GM23338 (cell line): ENCODE results near the gene CERS2. TPM values are rescaled to one million over a fixed set of nuclear protein-coding genes. Genes with fewer than 3 reads are reported as not detected.

Source experiments
- ATAC-seq: fragments of 200-7000 bp; cut with Tn5 transposase; 3 replicates; pipeline ENCODE4 v1.9.1; 2020
- DNase-seq: peaks from one replicate; pipeline ENCODE4 v3.0.0-alpha.2; 2015; ENCODE audit warnings: low spot score
- H2AFZ ChIP-seq: fragments of 200-600 bp; sonication (generic); 2 replicates; pipeline ENCODE4 v1.8.0; 2016; ENCODE audit warnings: antibody characterized with exemption, mild to moderate bottlenecking, moderate library complexity
- H3F3A ChIP-seq: fragments of 200-600 bp; sonication (generic); replicated peaks from 2 replicates; pipeline ENCODE4 v1.8.0; 2017; ENCODE audit warnings: antibody characterized with exemption, mixed run types, low read depth
- H3K27ac ChIP-seq: fragments of 200-600 bp; sonication (generic); 2 replicates; pipeline ENCODE4 v1.6.1; 2016; ENCODE audit warnings: low read depth
- H3K27me3 ChIP-seq: fragments of 200-600 bp; sonication (generic); 2 replicates; pipeline ENCODE4 v1.8.0; 2016; ENCODE audit warnings: mild to moderate bottlenecking, mixed run types, moderate library complexity; ENCODE audit not compliant: insufficient read depth
- H3K36me3 ChIP-seq: fragments of 200-600 bp; sonication (generic); 2 replicates; pipeline ENCODE4 v1.8.0; 2016; ENCODE audit warnings: mild to moderate bottlenecking; ENCODE audit not compliant: insufficient read depth
- H3K4me1 ChIP-seq: fragments of 200-600 bp; sonication (generic); 2 replicates; pipeline ENCODE4 v1.8.0; 2016; ENCODE audit warnings: mild to moderate bottlenecking, moderate library complexity; ENCODE audit not compliant: insufficient read depth
- H3K4me2 ChIP-seq: fragments of 200-600 bp; sonication (generic); 2 replicates; pipeline ENCODE4 v1.7.1; 2017; ENCODE audit warnings: mixed run types
- H3K4me3 ChIP-seq: fragments of 200-600 bp; sonication (generic); 2 replicates; pipeline ENCODE4 v1.6.1; 2016; ENCODE audit warnings: mixed run types
- H3K79me2 ChIP-seq: fragments of 200-600 bp; sonication (generic); replicated peaks from 2 replicates; pipeline ENCODE4 v1.8.0; 2017; ENCODE audit warnings: mild to moderate bottlenecking; ENCODE audit not compliant: insufficient read depth
- H3K9me2 ChIP-seq: fragments of 200-600 bp; sonication (generic); 2 replicates; pipeline ENCODE4 v1.8.0; 2017; ENCODE audit not compliant: insufficient read depth
- H4K20me1 ChIP-seq: fragments of 200-600 bp; sonication (generic); replicated peaks from 2 replicates; pipeline ENCODE4 v1.8.0; 2017; ENCODE audit warnings: mild to moderate bottlenecking; ENCODE audit not compliant: insufficient read depth
- H3K27ac Mint-ChIP-seq: 2 replicates; pipeline ENCODE4 v1.8.0; 2020; ENCODE audit warnings: inconsistent platforms, mild to moderate bottlenecking, moderate library complexity, mixed read lengths
- H3K27me3 Mint-ChIP-seq: 3 replicates; pipeline ENCODE4 v1.8.0; 2022; ENCODE audit warnings: low read depth, mild to moderate bottlenecking, moderate library complexity, mixed read lengths, inconsistent platforms; ENCODE audit not compliant: insufficient read depth, poor library complexity
- H3K36me3 Mint-ChIP-seq: 3 replicates; pipeline ENCODE4 v1.8.0; 2021; ENCODE audit warnings: low read depth, mild to moderate bottlenecking, inconsistent platforms, moderate library complexity, mixed read lengths
- H3K4me1 Mint-ChIP-seq: 3 replicates; pipeline ENCODE4 v1.8.0; 2020; ENCODE audit warnings: mild to moderate bottlenecking, inconsistent platforms, mixed read lengths
- H3K4me3 Mint-ChIP-seq: 3 replicates; pipeline ENCODE4 v1.8.0; 2021; ENCODE audit warnings: moderate library complexity, mild to moderate bottlenecking, inconsistent platforms, mixed read lengths
- H3K9me3 Mint-ChIP-seq: 3 replicates; pipeline ENCODE4 v1.8.0; 2020; ENCODE audit warnings: moderate library complexity, mild to moderate bottlenecking, inconsistent platforms, mixed read lengths
- ETS1 ChIP-seq: IDR thresholded peaks from 2 replicates; pipeline ENCODE4 v1.6.1; 2016; ENCODE audit warnings: antibody characterized with exemption
- EZH2phosphoT487 ChIP-seq: fragments of 200-600 bp; sonication (generic); IDR thresholded peaks from one replicate; pipeline ENCODE4 v1.8.1; 2018; ENCODE audit warnings: antibody characterized with exemption; ENCODE audit not compliant: unreplicated experiment
- JUNB ChIP-seq: IDR thresholded peaks from one replicate; pipeline ENCODE4 v1.6.1; 2016; ENCODE audit warnings: antibody characterized with exemption; ENCODE audit not compliant: unreplicated experiment
- POLR2AphosphoS5 ChIP-seq: IDR thresholded peaks from 2 replicates; pipeline ENCODE4 v1.6.1; 2016; ENCODE audit warnings: antibody characterized with exemption, low read depth
- REST ChIP-seq: IDR thresholded peaks from one replicate; pipeline ENCODE4 v1.6.1; 2018; ENCODE audit warnings: antibody characterized with exemption; ENCODE audit not compliant: unreplicated experiment
- STAT1 ChIP-seq: IDR thresholded peaks from one replicate; pipeline ENCODE4 v1.6.1; 2016; ENCODE audit warnings: antibody characterized with exemption; ENCODE audit not compliant: unreplicated experiment
- ZNF114 ChIP-seq: fragments of 250-450 bp; sonication (Bioruptor Pico); IDR thresholded peaks from 2 replicates; pipeline ENCODE4 v1.5.0; 2020; ENCODE audit warnings: mild to moderate bottlenecking, moderate library complexity
- ZNF462 ChIP-seq: fragments of 250-450 bp; sonication (Bioruptor Pico); IDR thresholded peaks from 2 replicates; pipeline ENCODE4 v1.5.0; 2020; ENCODE audit warnings: mild to moderate bottlenecking, moderate library complexity
- polyA plus RNA-seq: library from polyadenylated mRNA; unstranded; fragments of >200 nt; fragmentation: Nextera tagmentation; extraction: Ambion mirVana; gene quantifications from 2 replicates; pipeline ENCODE4 v1.2.1, GENCODE V29; 2016
- total RNA-seq: library from RNA; depleted of rRNA; stranded (reverse); fragments of >200 nt; shearing (Covaris generic); gene quantifications from 2 replicates; pipeline ENCODE4 v1.2.3, GENCODE V29; 2014

Gene CERS2
- total and polyA plus RNA-seq, 2 experiments from 2014 or later = 83.3 to 120 TPM

GRCh38 chr1:150970808-150971582 is 3.6 kb downstream of the CERS2 start:
- TF ChIP-seq ETS1 (no peak), ZNF114 (CRISPR knock-in tag) (no peak), POLR2AphosphoS5 (no peak)
- peak overlapping the region; percentile 82 for H3K4me3 Mint-ChIP-seq
- Histone ChIP-seq H3K79me2 (peaks cover 67% of the 10 kb centered on the region), H3K4me3 (peak overlapping the region; percentile 88), H3F3A (peaks cover 13% of the 10 kb centered on the region), H2AFZ (no peak overlapping the region), H3K9me2 (no peaks in the 10 kb centered on the region), H3K4me1 (peaks cover 39% of the 10 kb centered on the region), H3K27ac (peak overlapping the region; percentile 88; the same call in 1 of the 2 replicates), H4K20me1 (peaks cover 24% of the 10 kb centered on the region), H3K27me3 (0 out of 2 replicates have a peak, but pooled peaks cover 1% of the 10 kb centered on the region), H3K36me3 (peaks cover 26% of the 10 kb centered on the region), H3K4me2 (peak overlapping the region; percentile 96)
- DNase-seq (peak; percentile 19), ATAC-seq (peak; percentile 4)
- H3K27me3 Mint-ChIP-seq = peaks cover 24% of the 10 kb centered on the region
- no peaks in the 10 kb centered on the region for H3K9me3 Mint-ChIP-seq
- peaks cover 45% of the 10 kb centered on the region for H3K36me3 Mint-ChIP-seq
- 0 out of 2 replicates have a peak overlapping the region, but pooled peaks have one; percentile 66 for H3K27ac Mint-ChIP-seq
- H3K4me1 Mint-ChIP-seq = peaks cover 48% of the 10 kb centered on the region

GRCh38 chr1:150969626-150970025 is 5.0 kb downstream of the CERS2 start:
- no peak overlapping the region for H2AFZ ChIP-seq
- H3K27ac Mint-ChIP-seq = no peak overlapping the region
- H4K20me1 ChIP-seq = peaks cover 30% of the 10 kb centered on the region
- peaks cover 57% of the 10 kb centered on the region for H3K36me3 Mint-ChIP-seq
- H3K4me1 ChIP-seq = peaks cover 36% of the 10 kb centered on the region
- H3K27me3 ChIP-seq = no peaks in the 10 kb centered on the region
- H3K27ac ChIP-seq = no peak overlapping the region; the same call in 1 of the 2 replicates
- H3K79me2 ChIP-seq = peaks cover 58% of the 10 kb centered on the region
- peaks cover 38% of the 10 kb centered on the region for H3K36me3 ChIP-seq
- H3K4me3 ChIP-seq = no peak overlapping the region
- H3K9me2 ChIP-seq = no peaks in the 10 kb centered on the region
- no peak overlapping the region for H3K4me2 ChIP-seq
- H3K4me1 Mint-ChIP-seq = peaks cover 42% of the 10 kb centered on the region
- no peak overlapping the region for H3K4me3 Mint-ChIP-seq
- peaks cover 21% of the 10 kb centered on the region for H3K27me3 Mint-ChIP-seq
- DNase-seq (no peak), ATAC-seq (no peak)
- no peaks in the 10 kb centered on the region; the same call in 2 of the 3 replicates for H3K9me3 Mint-ChIP-seq
- H3F3A ChIP-seq = peaks cover 19% of the 10 kb centered on the region
- no peak for TF ChIP-seq REST
- TF ChIP-seq ETS1 = no peak
- no peak for TF ChIP-seq ZNF462 (CRISPR knock-in tag)
- TF ChIP-seq POLR2AphosphoS5 = no peak
- TF ChIP-seq JUNB = no peak
- no peak for TF ChIP-seq EZH2phosphoT487
- no peak for TF ChIP-seq STAT1
